Measurements from ENCODE around the gene FGD5.

GRCh38 chr3:14859880-14860279 is 41.1 kb downstream of the FGD5 start:
- no peak for TF ChIP-seq POLR2AphosphoS5 (IDR thresholded peaks at IDR 0.05; ENCODE audit: low read depth, low read length)
- TF ChIP-seq SIN3A (IDR thresholded peaks at IDR 0.05; ENCODE audit: borderline replicate concordance, insufficient read depth, low read length) = no peak
- TF ChIP-seq REST (IDR thresholded peaks at IDR 0.05; ENCODE audit: insufficient read depth in 1 of 2, low read depth in 2 of 2, low read length in 2 of 2) = no peak

Measured in PFSK-1 (cell line).